CD8-positive, alpha-beta memory T cell (primary cell): Measurements from ENCODE around the gene MARCHF2. TPM values are rescaled to one million over a fixed set of nuclear protein-coding genes. Genes with fewer than 3 reads are reported as not detected.
"Not testable (repeated sequence)": the region's sequence is repeated elsewhere in the genome, so short reads cannot be mapped to it uniquely, and the experiment has no call there.

Experiments
- CTCF ChIA-PET: fragments of 350-600 bp; sonication (Branson Sonifier 250); formaldehyde crosslinking; loops from one replicate; lab custom pipeline; 2021; ENCODE audit warnings: antibody characterized with exemption; lab: Charles Lee
- POLR2A ChIA-PET: fragments of 350-600 bp; sonication (Branson Sonifier 250); formaldehyde crosslinking; loops from one replicate; lab custom pipeline; 2021; ENCODE audit warnings: antibody characterized with exemption; lab: Charles Lee
- DNase-seq, 5 donors: peaks; one replicate each; pipeline versions ENCODE4 v3.0.0 to v3.0.0-alpha.2; 2020 to 2022; ENCODE audit warnings: mixed read lengths in 1 of 5
- H3K27ac ChIP-seq: one replicate; pipeline ENCODE4 v1.7.0; 2013; ENCODE audit warnings: low read depth, mild to moderate bottlenecking, low read length, moderate library complexity
- H3K27me3 ChIP-seq: 2 replicates; pipeline ENCODE4 v1.7.0; 2013; ENCODE audit warnings: low read length, mild to moderate bottlenecking; ENCODE audit not compliant: insufficient read depth, poor library complexity, severe bottlenecking
- H3K36me3 ChIP-seq: 2 replicates; pipeline ENCODE4 v1.7.0; 2013; ENCODE audit warnings: mild to moderate bottlenecking, low read length, moderate library complexity; ENCODE audit not compliant: insufficient read depth
- H3K4me1 ChIP-seq: 2 replicates; pipeline ENCODE4 v1.7.0; 2013; ENCODE audit warnings: mild to moderate bottlenecking, low read length, moderate library complexity; ENCODE audit not compliant: insufficient read depth
- H3K4me3 ChIP-seq: 2 replicates; pipeline ENCODE4 v1.7.0; 2013; ENCODE audit warnings: mild to moderate bottlenecking, low read length
- H3K9me3 ChIP-seq: 2 replicates; pipeline ENCODE4 v1.7.0; 2013; ENCODE audit warnings: mild to moderate bottlenecking, low read length
- H3K27ac Mint-ChIP-seq, 8 donors: one replicate each; pipeline ENCODE4 v1.8.0; 2020 to 2021; ENCODE audit warnings: mixed read lengths in 8 of 8, mild to moderate bottlenecking in 6 of 8, inconsistent platforms in 3 of 8, moderate library complexity in 3 of 8
- H3K27me3 Mint-ChIP-seq, 2 donors: one replicate each; pipeline ENCODE4 v1.8.0; 2020 to 2021; ENCODE audit warnings: mixed read lengths in 2 of 2, mild to moderate bottlenecking in 1 of 2, moderate library complexity in 1 of 2
- H3K36me3 Mint-ChIP-seq, 3 donors: one replicate each; pipeline ENCODE4 v1.8.0; 2020 to 2021; ENCODE audit warnings: mixed read lengths in 3 of 3, inconsistent platforms in 1 of 3, mild to moderate bottlenecking in 1 of 3
- H3K4me1 Mint-ChIP-seq, 3 donors: one replicate each; pipeline ENCODE4 v1.8.0; 2020 to 2021; ENCODE audit warnings: mixed read lengths in 3 of 3, inconsistent platforms in 1 of 3, mild to moderate bottlenecking in 1 of 3
- H3K4me3 Mint-ChIP-seq, 7 donors: one replicate each; pipeline ENCODE4 v1.8.0; 2020 to 2021; ENCODE audit warnings: mixed read lengths in 7 of 7, mild to moderate bottlenecking in 6 of 7, moderate library complexity in 4 of 7, inconsistent platforms in 2 of 7
- H3K9me3 Mint-ChIP-seq, 5 donors: one replicate each; pipeline ENCODE4 v1.8.0; 2020 to 2022; ENCODE audit warnings: mixed read lengths in 5 of 5, mild to moderate bottlenecking in 3 of 5, moderate library complexity in 2 of 5, inconsistent platforms in 1 of 5
- polyA plus RNA-seq: library from polyadenylated mRNA; unstranded; fragments of 300-500 nt; fragmentation: Illumina TruSeq; gene quantifications from one replicate; pipeline ENCODE4 v1.2.3, GENCODE V29; 2021
- total RNA-seq, 2 experiments: library from RNA; stranded (reverse); gene quantifications; one replicate each; pipeline ENCODE4 v1.2.3, GENCODE V29; 2021

The MARCHF2 gene
- total and polyA plus RNA-seq, 3 experiments from 2014 or later, result 13.1 to 51.0 (median 14.1) TPM

DNA sequence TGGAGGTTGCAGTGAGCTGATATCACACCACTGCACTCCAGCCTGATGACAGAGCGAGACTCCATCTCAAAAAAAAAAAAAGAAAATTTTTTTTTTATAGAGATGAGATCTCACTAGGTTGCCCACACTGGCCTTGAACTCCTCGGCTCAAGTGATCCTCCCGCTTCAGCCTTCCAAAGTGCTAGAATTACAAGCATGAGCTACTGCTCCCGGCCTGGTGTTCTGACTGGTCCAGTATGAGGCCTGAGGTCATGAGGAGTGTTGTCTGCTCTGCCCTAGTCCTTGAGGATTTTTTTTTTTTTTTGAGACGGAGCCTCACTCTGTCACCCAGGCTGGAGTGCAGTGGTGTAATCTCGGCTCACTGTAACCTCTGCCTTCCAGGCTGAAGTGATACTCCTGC is 12.2 kb downstream of the MARCHF2 start:
- H3K36me3 Mint-ChIP-seq, result peaks cover 0 to 39% (median 5%) of the 10 kb centered on the region in 3 donors
- H3K27ac Mint-ChIP-seq, DNase-seq, H3K27me3 Mint-ChIP-seq, H3K4me1 ChIP-seq, H3K9me3 ChIP-seq, H3K9me3 Mint-ChIP-seq, H3K4me3 Mint-ChIP-seq, H3K36me3 ChIP-seq, H3K27ac ChIP-seq, H3K4me1 Mint-ChIP-seq, H3K27me3 ChIP-seq, CTCF ChIA-PET, H3K4me3 ChIP-seq: not testable (repeated sequence)
- POLR2A ChIA-PET, result interaction anchor here (0.6 kb wide), 1 partner anchor 18 kb away, joined by 3 read pairs; no protein-coding TSS in a partner anchor

DNA sequence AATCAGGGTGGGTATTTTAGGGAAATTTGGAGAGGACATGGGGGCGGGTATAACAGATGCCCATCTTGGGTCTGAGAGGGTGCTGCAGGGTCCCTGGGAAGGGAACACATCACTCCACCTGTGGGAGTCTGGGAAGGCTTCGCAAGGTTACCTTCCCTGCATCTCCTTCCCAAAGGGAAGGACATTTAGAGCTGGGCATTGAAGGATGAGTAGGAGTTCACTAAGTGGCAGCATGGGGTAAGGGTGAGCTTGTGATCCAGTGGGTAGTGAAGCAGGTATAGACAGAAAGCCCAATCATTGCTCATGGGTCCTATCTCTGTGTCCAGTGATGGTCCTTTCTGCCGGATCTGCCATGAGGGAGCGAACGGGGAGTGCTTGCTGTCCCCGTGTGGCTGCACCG is 13.2 kb downstream of the MARCHF2 start:
- H3K27ac Mint-ChIP-seq, result peak overlapping the region in 3 of 8 donors; percentile 37 to 74 (median 68)
- Histone ChIP-seq H3K4me1 (no peaks in the 10 kb centered on the region), H3K4me3 (no peak overlapping the region), H3K27me3 (no peaks in the 10 kb centered on the region), H3K27ac (no peak overlapping the region), H3K9me3 (no peaks in the 10 kb centered on the region), H3K36me3 (no peaks in the 10 kb centered on the region)
- ChIA-PET CTCF (interaction anchor here (1.1 to 1.3 kb wide), 4 partner anchors 13 to 23 kb away, joined by 3 read pairs; partner anchors contain the start of genes HNRNPM and MARCHF2), POLR2A (interaction anchor here (0.6 kb wide), 1 partner anchor 17 kb away, joined by 3 read pairs; no protein-coding TSS in a partner anchor)
- H3K36me3 Mint-ChIP-seq, result peaks cover 0 to 43% (median 10%) of the 10 kb centered on the region in 3 donors
- no peak overlapping the region for H3K4me3 Mint-ChIP-seq
- H3K9me3 Mint-ChIP-seq, result no peaks in the 10 kb centered on the region
- DNase-seq, result no peak
- no peaks in the 10 kb centered on the region for H3K27me3 Mint-ChIP-seq
- H3K4me1 Mint-ChIP-seq, result no peaks in the 10 kb centered on the region

DNA sequence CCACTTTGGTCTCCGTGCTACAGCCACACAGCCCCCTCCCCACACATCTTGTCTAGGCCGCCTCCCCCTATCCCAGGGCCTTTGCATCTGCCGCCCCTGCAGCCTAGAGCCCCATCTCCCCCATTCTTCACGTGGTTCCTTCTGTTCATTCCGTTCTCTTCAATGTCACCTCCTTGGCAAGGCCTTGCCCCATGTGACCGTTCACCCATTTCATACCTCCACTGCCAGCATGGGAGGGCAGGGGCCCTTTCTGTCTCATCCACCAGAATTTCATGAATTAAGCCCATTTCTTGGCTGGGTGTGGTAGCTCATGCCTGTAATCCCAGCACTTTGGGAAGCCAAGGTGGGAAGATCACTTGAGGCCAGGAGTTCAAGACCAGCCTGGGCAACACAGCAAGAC is 15.9 kb downstream of the MARCHF2 start:
- ChIA-PET CTCF (no interaction called here), POLR2A (no interaction called here)
- peak overlapping the region in 1 of 8 donors; percentile 24 for H3K27ac Mint-ChIP-seq
- no peaks in the 10 kb centered on the region for H3K9me3 Mint-ChIP-seq
- Histone ChIP-seq H3K27ac (no peak overlapping the region), H3K4me3 (no peak overlapping the region), H3K27me3 (no peaks in the 10 kb centered on the region), H3K36me3 (no peaks in the 10 kb centered on the region), H3K9me3 (no peaks in the 10 kb centered on the region), H3K4me1 (no peaks in the 10 kb centered on the region)
- H3K4me1 Mint-ChIP-seq, result no peaks in the 10 kb centered on the region
- H3K27me3 Mint-ChIP-seq, result no peaks in the 10 kb centered on the region
- peaks cover 0 to 34% (median 8%) of the 10 kb centered on the region in 3 donors for H3K36me3 Mint-ChIP-seq
- DNase-seq, result no peak
- H3K4me3 Mint-ChIP-seq, result no peak overlapping the region

DNA sequence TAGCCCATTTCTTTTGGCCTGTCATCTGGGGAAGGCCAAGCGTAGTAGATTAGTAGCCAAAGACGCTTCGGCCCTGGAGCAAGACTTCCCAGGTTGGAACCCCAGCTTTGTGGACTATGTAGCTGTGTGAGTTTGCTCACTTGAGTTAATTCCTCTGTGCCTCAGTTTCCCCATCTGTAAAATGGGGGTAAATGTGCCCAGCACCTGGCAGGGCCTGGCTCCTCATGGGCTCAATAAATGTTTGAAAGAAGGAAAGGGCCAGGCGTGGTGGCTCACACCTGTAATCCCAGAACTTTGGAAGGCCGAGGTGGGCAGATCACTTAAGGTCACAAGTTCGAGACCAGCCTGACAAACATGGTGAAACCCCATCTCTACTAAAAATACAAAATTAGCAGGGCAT is 16.7 kb downstream of the MARCHF2 start:
- Histone ChIP-seq H3K27me3 (no peaks in the 10 kb centered on the region), H3K9me3 (no peaks in the 10 kb centered on the region), H3K27ac (no peak overlapping the region), H3K4me3 (no peak overlapping the region), H3K36me3 (no peaks in the 10 kb centered on the region), H3K4me1 (no peaks in the 10 kb centered on the region)
- ChIA-PET POLR2A (no interaction called here), CTCF (interaction anchor here (2.0 kb wide), 1 partner anchor 149 kb away, joined by 4 read pairs; no protein-coding TSS in a partner anchor)
- Mint-ChIP-seq H3K27ac (peak overlapping the region in 1 of 8 donors; percentile 46), H3K36me3 (peaks cover 0 to 30% (median 8%) of the 10 kb centered on the region in 3 donors), H3K9me3 (no peaks in the 10 kb centered on the region), H3K4me3 (no peak overlapping the region), H3K27me3 (no peaks in the 10 kb centered on the region), H3K4me1 (no peaks in the 10 kb centered on the region)
- DNase-seq, result no peak

DNA sequence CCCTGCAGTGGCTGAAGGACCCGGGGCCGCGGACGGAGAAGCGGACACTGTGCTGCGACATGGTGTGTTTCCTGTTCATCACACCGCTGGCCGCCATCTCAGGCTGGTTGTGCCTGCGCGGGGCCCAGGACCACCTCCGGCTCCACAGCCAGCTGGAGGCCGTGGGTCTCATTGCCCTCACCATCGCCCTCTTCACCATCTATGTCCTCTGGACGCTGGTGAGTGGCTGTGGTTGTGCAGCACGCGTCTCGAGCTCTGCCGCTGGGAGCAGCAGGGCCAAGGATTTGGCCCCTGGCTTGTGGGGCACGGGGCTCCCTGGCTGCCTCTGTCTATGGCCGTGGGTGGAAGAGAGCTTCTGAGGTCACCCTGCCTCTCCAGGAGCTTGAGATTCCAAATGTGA is 17.5 kb downstream of the MARCHF2 start:
- H3K27ac Mint-ChIP-seq, result peak overlapping the region in 1 of 8 donors; percentile 44
- DNase-seq, result no peak
- Histone ChIP-seq H3K4me1 (no peaks in the 10 kb centered on the region), H3K9me3 (no peaks in the 10 kb centered on the region), H3K27me3 (no peaks in the 10 kb centered on the region), H3K36me3 (no peaks in the 10 kb centered on the region), H3K4me3 (no peak overlapping the region), H3K27ac (no peak overlapping the region)
- H3K4me1 Mint-ChIP-seq, result no peaks in the 10 kb centered on the region
- H3K9me3 Mint-ChIP-seq, result no peaks in the 10 kb centered on the region
- no peak overlapping the region for H3K4me3 Mint-ChIP-seq
- ChIA-PET POLR2A (no interaction called here), CTCF (interaction anchor here (0.6 to 2.0 kb wide), 2 partner anchors 10 to 148 kb away, joined by 3 to 4 read pairs; no protein-coding TSS in a partner anchor)
- peaks cover 0 to 30% (median 10%) of the 10 kb centered on the region in 3 donors for H3K36me3 Mint-ChIP-seq
- H3K27me3 Mint-ChIP-seq, result no peaks in the 10 kb centered on the region

DNA sequence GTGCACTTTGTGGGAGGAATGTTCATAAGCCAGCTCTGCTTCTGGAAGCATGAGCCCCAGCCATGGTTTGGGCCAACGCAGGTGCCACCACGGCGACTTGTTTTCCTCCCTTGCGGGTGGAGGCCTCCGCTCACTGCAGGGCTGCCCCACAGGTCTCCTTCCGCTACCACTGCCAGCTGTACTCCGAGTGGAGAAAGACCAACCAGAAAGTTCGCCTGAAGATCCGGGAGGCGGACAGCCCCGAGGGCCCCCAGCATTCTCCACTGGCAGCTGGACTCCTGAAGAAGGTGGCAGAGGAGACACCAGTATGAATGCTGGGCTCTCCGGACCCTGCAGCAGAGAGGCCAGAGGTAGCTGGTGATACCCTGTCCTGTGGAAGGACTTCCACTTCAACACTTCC is 25.1 kb downstream of the MARCHF2 start:
- no peak overlapping the region for H3K27ac ChIP-seq
- Mint-ChIP-seq H3K27ac (no peak overlapping the region), H3K9me3 (no peaks in the 10 kb centered on the region), H3K36me3 (peaks cover 0 to 15% (median 2%) of the 10 kb centered on the region in 3 donors), H3K27me3 (no peaks in the 10 kb centered on the region), H3K4me3 (no peak overlapping the region), H3K4me1 (no peaks in the 10 kb centered on the region)
- H3K9me3 ChIP-seq, result no peaks in the 10 kb centered on the region
- ChIA-PET CTCF (interaction anchor here (1.7 kb wide), 1 partner anchor 25 kb away, joined by 4 read pairs; the partner anchor contains the start of gene MARCHF2), POLR2A (no interaction called here)
- H3K27me3 ChIP-seq, result no peaks in the 10 kb centered on the region
- no peak for DNase-seq
- no peaks in the 10 kb centered on the region for H3K36me3 ChIP-seq
- H3K4me1 ChIP-seq, result no peaks in the 10 kb centered on the region
- no peak overlapping the region for H3K4me3 ChIP-seq

DNA sequence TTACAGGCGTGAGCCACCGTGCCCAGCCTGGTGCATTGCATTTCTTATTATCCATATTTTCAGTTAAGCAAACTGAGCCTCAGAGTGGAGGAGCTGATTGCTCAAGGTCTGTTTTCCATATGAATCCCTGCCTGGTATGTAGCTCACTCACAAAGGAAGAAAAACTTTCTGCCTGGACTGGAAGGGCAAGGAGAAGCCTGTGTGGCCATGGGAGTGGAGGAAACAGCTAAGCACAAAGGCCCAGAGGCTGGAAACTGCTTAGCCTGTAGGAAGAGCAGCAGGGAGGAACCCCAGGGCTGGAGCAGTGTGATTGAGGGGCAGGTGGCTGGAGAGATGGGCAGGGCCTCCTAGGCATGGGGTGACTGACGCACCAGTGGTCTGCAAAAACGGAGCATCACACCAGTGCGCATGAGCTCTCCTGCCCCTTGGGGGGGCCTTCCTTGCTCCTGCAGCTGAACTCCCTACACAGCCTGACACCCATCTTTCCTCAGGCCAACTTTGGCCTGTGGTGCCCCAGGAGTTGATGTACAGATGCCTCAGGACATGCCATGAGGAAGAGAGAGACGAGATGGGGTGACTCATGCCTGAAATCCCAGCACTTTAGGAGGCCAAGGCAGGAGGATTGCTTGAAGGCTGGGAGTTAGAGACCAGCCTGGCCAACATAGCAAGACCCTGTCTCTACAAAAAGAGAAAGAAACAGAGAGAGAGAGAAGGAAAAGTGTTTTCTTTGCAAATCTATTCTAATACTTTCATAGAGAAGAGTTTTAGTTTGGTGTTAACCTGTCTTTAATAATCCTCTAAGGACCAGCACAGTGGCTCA is 28.8 kb downstream of the MARCHF2 start:
- ChIA-PET POLR2A (interaction anchor here (0.8 kb wide), 1 partner anchor 136 kb away, joined by 3 read pairs; the partner anchor contains the start of gene MYO1F), CTCF (interaction anchor here (0.8 to 1.4 kb wide), 4 partner anchors 8 to 139 kb away, joined by 3 to 5 read pairs (median 3); partner anchors contain the start of gene MARCHF2)
- H3K36me3 ChIP-seq, result peaks cover 6% of the 10 kb centered on the region
- no peak for DNase-seq
- H3K27ac ChIP-seq, result no peak overlapping the region
- peaks cover 0 to 30% (median 4%) of the 10 kb centered on the region in 3 donors for H3K36me3 Mint-ChIP-seq
- H3K27me3 Mint-ChIP-seq, result no peaks in the 10 kb centered on the region
- H3K27me3 ChIP-seq, result no peaks in the 10 kb centered on the region
- no peaks in the 10 kb centered on the region for H3K9me3 Mint-ChIP-seq
- peak overlapping the region in 4 of 7 donors; percentile 32 to 74 (median 40) for H3K4me3 Mint-ChIP-seq
- peaks cover 12% of the 10 kb centered on the region for H3K4me1 ChIP-seq
- H3K4me3 ChIP-seq, result no peak overlapping the region
- peak overlapping the region in 1 of 8 donors; percentile 62 for H3K27ac Mint-ChIP-seq
- H3K4me1 Mint-ChIP-seq, result peaks cover 21 to 24% (median 23%) of the 10 kb centered on the region in 3 donors
- no peaks in the 10 kb centered on the region for H3K9me3 ChIP-seq
